Activated gamma-delta T cell (primary cell): Measurements from ENCODE around the gene APOM.
A peak's percentile ranks its signal among the peaks of the same experiment; 100 is the strongest.

Experiments
- DNase-seq: peaks from one replicate; lab custom pipeline; 2025; lab: John Stamatoyannopoulos, UW
- total RNA-seq, 2 donors: gene quantifications; one replicate each; lab custom pipeline; 2026; lab: John Stamatoyannopoulos, UW

APOM gene
- 1.9 to 2.6 reads per million in 2 donors for total RNA-seq

DNA sequence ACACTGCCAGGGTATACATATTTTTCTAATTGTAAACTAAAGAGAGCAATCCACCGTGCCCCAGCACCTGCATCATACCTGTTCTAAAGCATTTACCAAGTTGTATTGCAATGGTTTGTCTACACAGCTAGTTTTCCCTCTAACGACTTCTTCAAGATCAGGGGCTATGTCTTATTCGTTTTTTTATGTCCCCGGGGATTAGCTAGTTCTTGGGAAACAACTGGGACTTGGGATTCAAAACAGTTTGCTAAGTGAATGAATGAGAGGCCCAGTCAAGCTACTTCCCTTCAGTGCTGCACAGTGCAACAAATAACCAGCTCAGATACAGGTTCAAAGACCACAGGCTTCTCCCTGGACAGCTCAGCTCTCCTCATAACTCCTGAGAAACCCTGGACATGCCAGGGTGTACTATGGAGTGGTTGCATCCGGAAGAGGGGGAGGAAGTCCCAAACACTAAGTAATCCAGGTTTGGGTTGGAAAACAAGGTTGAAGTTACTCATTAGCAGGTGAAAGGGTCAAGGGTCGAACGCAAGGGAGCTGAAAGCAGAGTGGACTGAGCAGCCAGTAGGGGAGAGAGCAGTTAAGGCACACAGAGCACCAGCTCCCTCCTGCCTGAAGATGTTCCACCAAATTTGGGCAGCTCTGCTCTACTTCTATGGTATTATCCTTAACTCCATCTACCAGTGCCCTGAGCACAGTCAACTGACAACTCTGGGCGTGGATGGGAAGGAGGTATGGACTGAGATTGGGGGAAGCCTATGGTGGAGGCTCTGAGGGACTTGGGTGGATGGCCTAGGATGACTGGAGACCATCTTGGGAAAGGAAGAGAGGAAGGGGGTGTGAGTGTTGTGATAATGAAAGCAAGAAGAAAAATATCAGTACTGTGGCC lies at the start of gene APOM:
TSS of gene APOM (plus strand) at position 546 of the 889 bp plus-strand sequence. CDS start at position 619, 73 bp downstream.
- no peak for DNase-seq

DNA sequence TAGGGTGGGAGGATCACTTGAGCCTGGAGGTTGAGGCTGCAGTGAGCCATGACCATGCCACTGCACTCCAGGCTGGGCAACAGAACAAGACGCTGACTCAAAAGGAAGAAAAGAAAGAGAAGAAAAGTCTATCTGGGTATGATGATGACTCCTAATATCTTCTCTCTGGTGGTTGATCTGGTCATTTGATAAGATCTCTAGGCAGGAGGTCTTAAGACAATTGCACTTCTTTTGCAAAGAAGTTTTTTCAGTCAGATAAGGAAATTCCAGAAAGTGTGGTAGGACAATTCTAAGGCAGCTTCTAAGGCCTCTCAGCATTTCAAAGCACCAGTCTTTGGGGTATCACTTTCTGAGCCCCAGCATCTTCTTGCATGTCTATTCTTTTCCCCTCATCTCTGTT lies 48.4 kb upstream of the APOM start:
- no peak for DNase-seq

DNA sequence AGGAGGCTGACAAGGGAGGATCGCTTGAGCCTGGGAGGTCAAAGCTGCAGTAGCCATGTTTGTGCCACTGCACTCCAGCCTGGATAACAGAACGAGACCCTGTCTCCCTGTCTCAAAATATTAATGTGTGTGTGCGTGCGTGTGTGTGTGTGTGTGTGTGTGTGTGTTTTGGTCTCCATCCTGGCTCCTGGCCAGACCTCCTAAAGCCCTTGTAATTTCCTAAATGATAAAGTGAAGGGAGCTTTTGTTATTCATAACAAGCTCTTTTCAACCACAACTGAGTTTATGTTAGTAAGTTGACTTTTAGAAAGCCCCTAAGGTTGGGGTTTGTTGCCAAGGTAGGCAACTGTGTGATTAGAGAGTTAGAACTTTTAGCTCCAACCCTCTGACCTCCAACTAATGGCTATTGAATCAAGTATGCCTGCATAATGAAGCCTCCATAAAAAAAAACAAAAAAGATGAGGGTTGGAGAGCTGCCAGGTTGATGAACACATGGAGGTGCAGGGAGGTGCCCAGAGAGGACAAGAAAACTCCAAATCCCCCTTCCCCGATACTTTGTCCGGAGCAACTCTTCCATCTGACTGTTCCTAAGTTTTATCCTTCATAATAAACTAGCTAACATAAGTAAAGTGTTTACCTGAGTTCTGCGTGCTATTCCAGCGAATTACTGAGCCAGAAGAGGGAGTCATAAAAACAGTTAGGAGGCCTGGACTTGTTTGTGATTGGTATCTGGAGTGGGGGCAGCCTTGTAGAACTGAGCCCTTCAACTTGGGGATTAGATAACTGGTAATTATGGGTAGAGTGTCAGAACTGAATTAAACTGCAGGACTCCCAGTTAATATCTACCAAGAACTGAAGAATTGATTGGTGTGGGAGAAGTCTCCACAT lies 45.9 kb upstream of the APOM start:
- no peak for DNase-seq

DNA sequence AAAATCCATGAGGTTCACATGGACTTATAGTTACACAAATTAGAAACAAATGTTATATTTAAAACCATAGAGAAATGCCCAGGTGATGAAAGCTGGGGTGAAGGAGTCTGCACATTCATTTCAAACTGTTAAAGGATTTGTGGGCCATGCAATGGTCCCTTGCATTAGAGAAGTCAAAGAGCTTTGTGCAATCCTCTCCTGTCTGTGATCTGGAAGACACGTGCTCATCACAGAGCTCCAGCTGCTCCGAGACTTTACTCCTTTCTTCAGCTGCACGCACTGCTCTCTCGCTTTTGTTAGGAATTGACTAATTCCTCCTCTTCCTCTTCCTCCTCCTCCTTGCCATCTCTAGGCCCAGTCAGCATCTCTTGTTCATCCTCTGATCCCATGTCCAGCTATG lies 44.7 kb upstream of the APOM start:
- DNase-seq, result no peak

DNA sequence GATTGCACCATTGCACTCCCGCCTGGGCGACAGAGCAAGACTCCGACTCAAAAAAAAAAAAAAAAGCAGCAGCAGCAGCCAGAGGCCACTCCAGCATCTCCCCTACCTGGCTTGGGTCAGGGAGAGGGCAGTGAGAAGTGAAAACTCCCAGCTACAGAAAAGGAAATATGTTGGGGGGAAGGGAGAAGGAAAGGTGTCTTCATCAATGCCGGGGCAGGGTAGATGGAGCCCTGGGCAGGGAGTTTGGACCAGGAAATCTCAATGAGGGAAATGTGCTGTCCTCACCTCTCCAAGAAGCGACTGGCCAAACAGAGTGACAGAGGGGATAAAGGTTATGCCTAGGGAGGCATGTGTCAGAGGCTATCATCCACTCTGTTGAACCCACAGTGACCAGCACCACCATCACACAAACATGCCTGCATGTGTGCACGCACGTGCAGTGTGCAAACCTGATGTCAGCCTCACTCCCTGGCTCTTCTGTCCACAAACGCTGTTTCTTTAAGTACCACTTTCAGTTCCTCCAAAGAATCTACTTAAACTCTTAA lies 41.5 kb upstream of the APOM start:
- no peak for DNase-seq

DNA sequence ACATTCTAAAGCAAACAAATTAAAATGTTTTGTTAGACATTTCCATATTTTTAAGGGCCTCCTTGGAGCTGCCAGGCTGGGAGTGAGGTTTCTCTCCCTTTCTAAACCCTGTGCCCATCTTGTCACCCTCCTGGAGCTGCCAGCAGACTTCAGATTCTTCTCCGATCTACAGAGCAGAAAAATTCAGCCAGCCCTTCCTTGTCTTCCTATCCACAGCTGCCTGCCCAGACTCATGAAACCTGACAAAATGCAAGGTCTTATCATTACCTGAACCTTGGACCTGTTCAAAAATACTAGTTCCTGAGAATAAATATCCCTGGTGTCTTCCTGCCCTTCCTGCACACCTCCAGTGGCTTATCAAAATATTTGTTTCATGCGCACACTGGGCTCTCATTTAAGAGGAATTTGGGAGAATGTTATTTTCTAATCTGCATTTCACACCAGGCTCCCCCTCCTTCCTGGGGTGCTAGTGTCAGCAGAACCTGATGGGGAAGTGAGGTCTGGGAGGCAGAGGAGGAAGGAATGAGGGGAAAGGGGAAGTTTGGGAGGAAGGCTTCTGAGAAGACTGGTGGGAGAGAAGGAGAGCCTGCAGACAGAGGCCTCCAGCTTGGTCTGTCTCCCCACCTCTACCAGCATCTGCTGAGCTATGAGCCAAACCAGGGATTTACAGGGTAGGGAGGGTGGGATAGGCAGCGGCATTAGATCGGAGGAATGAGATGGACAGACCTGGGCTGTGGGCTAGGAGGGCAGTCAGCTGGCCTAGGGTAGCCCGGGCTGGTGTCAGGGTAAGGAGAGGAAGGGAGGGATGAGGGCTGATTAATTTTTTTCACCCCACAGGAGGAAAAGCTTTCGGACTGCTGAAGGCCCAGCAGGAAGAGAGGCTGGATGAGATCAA lies 40.8 kb upstream of the APOM start, which contains the start of gene AIF1:
TSS of gene AIF1 (plus strand) at position 551 of the 895 bp plus-strand sequence. CDS start at position 647, 96 bp downstream.
- DNase-seq, result no peak

DNA sequence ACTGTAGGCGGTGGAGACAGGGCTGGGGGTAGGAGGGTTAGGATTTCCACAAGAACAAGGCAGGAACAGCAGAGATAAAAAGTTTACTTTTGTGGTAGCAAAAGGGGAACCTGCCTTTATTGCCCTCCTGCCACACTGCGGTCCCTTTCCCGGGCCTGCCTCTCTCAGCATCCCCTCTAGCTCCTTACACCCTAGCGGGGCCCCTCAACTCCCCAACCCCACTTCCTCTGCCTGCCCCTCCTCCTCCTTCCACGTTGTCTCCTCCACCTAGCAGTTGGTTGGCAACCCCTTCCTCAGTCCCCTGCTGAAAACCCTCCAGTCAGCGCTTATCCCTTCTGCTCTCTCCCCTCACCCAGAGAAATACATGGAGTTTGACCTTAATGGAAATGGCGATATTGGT lies 39.9 kb upstream of the APOM start:
- no peak for DNase-seq

DNA sequence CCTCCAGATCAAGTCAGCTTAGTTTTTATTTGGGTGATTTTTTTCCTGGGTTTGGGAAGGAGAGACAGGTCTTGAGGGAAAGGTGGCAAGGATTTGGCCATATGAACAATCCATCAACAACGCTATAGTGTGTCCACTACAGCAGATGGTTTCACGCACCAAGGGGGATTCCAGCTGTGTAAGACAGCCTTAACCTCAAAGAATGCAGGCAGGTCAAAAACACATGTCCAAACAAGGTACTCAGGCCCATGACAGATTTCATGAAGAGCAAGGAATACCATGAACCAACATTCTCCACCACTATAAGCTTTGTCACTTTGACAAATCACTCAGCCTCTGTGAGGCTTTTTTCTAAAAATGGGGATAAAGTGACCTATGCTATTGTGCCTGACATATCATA lies 38.7 kb upstream of the APOM start:
- DNase-seq, result no peak

DNA sequence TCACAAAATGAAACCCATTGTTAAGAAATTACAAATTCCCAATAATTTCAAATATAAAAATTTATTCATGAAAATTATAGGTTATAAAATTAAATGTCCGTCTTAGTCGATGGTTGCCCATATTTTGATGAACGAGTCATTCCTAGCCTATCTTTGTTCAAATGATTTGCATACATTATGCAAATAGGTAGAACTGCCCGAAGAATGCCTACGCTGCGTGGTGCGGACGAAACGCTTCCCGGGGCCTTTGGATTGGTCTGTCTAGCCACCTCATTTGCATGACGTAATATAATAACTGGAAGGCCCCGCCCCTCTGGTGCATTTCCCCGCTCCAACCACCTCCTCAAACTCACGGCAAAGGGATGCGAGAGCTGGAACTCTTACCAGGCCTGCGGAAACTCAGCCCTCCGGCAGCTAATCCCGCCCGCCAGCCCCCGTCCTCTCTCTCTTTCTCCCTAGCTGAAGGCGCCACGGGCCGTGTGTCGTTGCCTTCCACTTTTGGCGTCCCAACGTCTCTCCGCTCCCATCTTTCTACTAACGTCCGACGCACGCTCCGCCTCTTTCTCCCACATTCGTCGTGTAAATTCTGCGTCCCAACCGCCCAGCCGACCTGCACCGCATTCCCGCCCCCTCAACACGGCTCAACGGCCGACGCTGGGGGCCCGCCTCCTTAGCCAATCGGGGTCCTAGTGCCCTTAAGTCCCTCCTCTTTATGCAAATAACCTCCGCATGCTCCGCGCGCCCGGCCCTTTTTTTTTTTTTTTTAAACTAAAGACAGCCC lies 35.7 kb upstream of the APOM start:
- peak; percentile 90 for DNase-seq

DNA sequence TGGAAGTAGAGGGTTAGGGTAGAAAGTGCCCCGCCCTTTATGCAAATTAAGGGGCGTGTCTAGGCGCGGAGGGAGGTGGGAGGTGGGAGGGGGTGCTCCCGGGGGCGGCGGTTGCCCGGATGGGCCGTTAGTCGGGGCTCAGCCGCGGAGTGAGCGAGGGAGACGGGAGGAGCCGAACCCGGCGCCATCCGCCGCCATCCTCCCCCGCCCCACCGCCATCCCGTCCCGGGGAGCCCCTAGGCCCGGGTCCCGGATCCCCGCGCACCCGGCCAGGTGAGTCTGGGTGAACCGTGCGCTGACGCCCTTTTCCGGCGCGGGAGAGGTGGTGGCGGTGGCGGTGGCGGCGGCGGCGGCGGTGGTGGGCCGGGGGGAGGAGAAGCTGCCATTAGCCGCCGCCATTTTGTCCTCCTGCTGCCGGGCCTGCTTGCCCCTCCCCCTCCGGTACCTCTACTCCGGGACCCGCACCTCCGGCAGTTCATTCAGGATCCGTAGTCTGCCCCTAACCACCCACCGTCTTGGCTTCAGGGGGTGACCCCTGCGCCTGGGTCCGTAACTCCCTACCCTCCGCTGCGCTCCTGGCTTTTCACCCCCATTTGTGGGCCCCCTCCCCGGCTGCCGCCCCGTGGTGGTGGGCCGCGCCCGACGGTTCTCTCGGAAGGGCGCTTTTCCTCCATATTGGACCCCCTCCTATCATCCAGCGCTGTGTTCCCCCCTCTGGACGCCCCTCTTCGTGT lies 34.9 kb upstream of the APOM start, which contains the start of gene PRRC2A:
TSS of gene PRRC2A (plus strand) at position 130 of the 734 bp plus-strand sequence. CDS start 2,075 bp downstream, outside the sequence.
- peak; percentile 88 for DNase-seq

DNA sequence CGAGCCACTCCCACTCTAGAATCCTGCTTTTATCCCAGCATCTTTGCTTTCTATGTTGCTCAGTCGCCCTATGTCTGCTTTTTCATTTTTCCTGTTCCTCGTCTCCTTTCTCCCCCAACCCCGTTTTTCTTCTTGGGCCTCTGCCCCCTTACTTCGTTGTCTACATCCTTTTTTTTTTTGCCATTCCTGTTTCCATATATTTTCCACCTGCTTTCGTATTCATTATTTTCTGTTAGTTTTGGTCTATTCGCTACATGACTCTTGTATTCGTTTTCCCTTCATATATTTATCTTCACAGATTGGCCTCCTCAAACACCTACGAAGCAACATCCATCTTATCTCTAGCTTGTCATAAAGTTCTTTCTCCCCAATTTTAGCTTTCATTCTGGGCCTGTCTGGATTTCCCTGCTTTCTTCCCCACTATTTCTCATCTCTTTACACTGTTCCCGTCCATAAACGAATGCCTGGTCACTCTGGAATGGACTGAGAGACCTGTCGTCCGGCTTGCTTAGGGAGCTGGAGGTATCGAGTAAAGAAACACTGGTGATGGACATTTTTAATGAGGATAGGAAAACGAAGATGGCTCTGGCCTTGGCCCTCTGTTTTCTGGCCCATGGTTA lies 34.3 kb upstream of the APOM start:
- DNase-seq, result no peak

DNA sequence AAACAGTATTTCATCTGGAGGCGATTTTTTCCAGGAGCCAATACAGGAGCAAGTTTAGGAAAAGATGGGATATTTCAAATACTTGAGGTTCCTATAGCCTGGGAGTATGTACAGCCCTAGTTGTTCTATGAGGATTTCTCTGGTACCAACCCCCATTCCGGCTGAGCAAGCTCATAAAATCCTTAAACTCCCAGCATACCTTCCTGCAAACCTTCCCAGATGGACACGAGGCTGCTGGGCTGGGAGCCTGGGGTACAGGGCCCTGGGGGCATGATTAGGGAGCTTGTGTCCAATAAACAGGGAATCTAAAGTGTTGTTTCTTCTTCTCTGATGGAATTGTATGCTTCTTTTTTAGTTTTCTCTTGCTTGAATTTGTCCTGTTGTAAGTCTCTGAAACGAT lies 33.7 kb upstream of the APOM start:
- no peak for DNase-seq

DNA sequence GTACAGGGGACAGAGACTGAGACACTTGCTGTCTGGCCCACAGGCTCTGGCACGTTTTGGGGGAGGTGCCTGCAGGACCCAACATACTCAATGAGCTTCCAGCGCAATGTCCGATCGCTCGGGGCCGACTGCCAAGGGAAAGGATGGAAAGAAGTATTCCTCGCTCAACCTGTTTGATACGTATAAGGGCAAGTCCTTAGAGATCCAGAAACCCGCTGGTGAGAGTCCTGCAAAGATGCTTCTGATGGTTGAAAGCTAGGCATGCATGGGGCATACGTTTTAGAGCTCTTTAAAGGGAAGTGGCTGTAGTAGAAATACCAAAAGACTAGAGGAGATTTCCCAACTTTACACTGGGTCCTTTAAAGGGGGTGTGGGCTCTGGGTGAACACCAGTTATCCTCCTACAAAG lies 33.0 kb upstream of the APOM start:
- no peak for DNase-seq

DNA sequence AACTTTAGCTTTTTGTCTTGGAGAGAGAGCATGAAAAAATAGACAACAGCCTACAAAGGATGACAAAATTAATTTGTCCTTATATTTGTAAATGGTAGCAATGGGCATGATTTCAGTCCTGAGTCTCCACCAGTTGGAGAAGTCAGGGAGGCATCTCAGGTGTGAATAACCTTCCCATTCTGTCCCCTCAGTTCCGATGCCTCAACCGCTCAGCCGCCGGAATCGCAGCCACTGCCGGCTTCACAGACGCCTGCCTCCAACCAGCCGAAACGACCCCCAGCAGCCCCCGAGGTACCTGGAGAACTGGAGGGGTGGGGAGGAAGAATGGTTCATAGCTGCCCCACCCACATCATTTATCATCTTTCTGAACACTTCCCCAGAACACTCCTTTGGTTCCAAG lies 31.6 kb upstream of the APOM start:
- no peak for DNase-seq

DNA sequence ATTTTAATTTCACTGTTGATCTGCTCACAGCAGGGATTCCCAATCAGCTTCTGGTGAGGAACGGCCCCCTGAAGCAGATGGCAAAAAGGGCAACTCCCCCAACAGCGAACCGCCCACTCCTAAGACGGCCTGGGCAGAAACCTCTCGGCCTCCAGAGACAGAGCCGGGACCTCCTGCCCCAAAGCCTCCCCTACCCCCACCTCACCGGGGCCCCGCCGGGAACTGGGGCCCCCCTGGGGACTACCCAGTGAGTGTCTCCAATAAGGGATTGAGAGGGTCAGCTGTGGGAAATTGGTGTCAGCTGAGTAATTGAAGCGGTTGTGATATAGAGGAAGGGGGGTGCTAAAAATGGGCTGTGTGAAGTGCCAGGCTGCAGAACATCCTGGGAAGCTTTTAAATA lies 28.7 kb upstream of the APOM start:
- DNase-seq, result no peak

DNA sequence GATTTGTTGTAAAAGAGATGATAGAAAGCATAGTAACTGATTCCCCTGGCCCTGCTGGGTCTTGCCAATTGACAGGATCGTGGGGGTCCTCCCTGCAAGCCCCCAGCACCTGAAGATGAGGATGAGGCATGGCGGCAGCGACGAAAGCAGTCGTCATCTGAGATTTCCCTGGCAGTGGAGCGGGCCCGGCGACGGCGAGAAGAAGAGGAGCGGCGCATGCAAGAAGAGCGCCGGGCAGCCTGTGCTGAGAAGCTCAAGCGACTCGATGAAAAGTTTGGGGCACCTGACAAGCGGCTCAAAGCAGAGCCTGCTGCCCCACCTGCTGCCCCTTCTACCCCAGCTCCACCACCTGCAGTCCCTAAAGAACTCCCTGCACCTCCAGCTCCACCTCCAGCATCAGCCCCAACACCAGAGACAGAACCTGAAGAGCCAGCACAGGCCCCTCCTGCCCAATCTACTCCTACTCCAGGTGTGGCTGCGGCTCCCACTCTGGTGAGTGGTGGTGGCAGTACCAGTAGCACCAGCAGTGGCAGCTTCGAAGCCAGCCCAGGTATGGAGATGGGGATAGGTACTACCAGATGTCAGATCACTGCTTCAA lies 27.9 kb upstream of the APOM start:
- no peak for DNase-seq

DNA sequence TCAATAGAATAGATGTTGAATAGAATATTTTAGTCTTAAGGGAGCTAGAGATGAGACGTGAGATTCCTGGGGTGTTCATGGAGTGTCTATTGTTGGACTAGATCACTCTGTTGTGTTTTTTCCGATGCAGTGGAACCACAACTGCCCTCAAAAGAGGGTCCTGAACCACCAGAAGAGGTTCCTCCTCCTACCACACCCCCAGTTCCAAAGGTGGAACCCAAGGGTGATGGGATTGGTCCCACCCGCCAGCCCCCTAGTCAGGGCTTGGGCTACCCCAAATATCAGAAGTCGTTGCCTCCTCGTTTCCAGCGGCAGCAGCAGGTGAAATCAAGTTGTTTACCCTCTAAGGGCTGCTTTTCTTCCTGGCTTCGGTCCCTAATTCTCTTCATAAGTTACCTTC lies 26.7 kb upstream of the APOM start:
- no peak for DNase-seq

DNA sequence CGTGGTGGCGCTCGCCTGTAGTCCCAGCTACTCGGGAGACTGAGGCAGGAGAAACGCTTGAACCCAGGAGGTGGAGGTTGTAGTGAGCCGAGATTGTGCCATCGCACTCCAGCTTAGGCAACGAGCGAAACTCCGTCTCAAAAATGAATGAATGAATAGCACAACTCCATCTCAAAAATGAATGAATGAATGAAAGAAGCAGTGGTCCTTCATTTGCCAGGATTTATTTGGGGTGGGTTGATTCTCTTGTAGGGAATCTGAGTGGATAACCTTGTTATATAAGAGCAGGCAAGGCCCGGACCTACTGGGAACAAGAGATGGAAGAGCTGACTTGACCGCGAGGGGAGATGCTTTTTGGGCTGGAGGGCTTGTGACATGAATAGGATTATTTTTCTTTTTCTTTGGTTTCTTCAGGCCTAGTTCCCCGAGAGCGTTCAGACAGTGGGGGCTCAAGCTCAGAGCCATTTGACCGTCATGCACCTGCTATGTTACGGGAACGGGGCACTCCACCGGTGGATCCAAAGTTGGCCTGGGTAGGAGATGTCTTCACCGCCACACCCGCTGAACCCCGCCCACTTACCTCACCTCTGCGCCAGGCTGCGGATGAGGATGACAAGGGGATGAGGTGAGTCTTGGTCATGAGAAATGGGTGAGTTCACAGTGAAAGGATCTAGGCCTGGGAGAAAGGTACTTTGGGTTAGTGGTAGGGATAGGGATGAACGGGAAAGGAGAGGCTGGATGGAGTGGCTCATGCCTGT lies 25.3 kb upstream of the APOM start:
- DNase-seq, result no peak
